ENCODE results near the gene CFB. TPM values are rescaled to one million over a fixed set of nuclear protein-coding genes. Genes with fewer than 3 reads are reported as not detected.

CFB gene
- total RNA-seq, 4 donors from 2014 or later, result 23.1 to 183 (median 89.9) TPM

DNA sequence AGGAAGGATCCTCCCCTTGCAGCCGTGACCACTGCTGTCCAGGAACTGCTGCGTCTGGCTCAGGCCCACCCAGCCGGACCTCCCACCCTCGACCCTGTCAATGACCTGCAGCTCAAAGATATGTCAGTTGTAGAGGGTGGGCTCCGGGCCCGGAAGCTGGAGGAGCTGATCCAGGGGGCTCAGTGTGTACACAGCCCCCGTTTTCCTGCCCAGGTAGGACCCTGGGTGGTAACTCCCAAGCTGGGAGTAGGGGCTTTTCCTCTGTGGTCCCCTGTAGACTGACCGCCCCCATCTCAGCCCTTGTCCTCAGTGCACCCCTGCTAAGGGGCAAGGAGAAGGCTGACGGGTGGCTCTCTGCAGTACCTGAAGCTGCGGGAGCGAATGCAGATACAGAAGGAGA lies 22.4 kb downstream of the CFB start:
- Histone ChIP-seq H3K4me1 (peaks cover 0 to 21% (median 12%) of the 10 kb centered on the region in 4 donors), H3K9me3 (no peaks in the 10 kb centered on the region), H3K27ac (no peak overlapping the region), H3K27me3 (no peaks in the 10 kb centered on the region), H3K36me3 (peaks cover 0 to 67% (median 0%) of the 10 kb centered on the region in 3 donors), H3K4me3 (no peak overlapping the region)
- no peak for TF ChIP-seq POLR2A (IDR thresholded peaks at IDR 0.05)
- TF ChIP-seq, protein P1, sequence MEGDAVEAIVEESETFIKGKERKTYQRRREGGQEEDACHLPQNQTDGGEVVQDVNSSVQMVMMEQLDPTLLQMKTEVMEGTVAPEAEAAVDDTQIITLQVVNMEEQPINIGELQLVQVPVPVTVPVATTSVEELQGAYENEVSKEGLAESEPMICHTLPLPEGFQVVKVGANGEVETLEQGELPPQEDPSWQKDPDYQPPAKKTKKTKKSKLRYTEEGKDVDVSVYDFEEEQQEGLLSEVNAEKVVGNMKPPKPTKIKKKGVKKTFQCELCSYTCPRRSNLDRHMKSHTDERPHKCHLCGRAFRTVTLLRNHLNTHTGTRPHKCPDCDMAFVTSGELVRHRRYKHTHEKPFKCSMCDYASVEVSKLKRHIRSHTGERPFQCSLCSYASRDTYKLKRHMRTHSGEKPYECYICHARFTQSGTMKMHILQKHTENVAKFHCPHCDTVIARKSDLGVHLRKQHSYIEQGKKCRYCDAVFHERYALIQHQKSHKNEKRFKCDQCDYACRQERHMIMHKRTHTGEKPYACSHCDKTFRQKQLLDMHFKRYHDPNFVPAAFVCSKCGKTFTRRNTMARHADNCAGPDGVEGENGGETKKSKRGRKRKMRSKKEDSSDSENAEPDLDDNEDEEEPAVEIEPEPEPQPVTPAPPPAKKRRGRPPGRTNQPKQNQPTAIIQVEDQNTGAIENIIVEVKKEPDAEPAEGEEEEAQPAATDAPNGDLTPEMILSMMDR (IDR thresholded peaks at IDR 0.05), result no peak
- DNase-seq, result peak in 1 of 3 donors; percentile 42

DNA sequence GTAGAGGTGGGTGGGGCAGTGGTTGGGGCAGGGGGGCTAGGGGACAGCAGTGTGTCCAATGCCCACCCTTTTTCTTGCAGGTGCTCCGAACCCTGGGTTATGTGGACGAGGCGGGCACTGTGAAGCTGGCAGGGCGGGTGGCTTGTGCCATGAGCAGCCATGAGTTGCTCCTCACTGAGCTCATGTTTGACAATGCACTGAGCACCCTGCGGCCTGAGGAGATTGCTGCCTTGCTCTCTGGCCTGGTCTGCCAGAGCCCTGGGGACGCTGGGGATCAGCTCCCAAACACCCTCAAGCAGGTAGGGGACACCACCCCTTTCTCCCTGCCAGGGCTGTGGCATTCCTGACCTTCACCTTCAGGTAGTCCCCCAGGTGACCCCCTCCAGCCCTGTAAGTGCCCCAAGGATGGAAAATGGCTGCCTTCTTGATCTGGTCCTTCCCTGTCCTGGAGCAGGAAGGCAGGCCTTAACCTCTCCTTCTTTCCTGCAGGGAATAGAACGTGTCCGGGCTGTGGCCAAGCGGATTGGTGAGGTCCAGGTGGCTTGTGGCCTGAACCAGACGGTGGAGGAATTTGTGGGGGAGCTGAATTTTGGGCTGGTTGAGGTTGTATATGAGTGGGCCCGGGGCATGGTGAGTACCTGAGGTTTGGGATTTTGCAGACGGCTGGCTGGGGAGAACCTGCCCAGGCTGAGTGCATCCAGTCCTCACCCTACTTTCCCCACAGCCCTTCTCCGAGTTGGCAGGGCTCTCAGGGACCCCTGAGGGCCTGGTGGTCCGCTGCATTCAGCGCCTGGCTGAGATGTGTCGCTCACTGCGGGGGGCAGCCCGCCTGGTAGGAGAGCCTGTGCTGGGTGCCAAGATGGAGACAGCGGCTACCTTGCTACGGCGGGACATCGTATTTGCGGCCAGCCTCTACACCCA lies 23.2 kb downstream of the CFB start:
- Histone ChIP-seq H3K9me3 (no peaks in the 10 kb centered on the region), H3K36me3 (peaks cover 0 to 60% (median 0%) of the 10 kb centered on the region in 3 donors), H3K4me3 (no peak overlapping the region), H3K4me1 (peaks cover 0 to 25% (median 12%) of the 10 kb centered on the region in 4 donors), H3K27ac (no peak overlapping the region), H3K27me3 (no peaks in the 10 kb centered on the region)
- TF ChIP-seq, protein P1 (IDR thresholded peaks at IDR 0.05), result no peak
- TF ChIP-seq POLR2A (IDR thresholded peaks at IDR 0.05), result no peak
- peak in 1 of 3 donors; percentile 44 for DNase-seq

DNA sequence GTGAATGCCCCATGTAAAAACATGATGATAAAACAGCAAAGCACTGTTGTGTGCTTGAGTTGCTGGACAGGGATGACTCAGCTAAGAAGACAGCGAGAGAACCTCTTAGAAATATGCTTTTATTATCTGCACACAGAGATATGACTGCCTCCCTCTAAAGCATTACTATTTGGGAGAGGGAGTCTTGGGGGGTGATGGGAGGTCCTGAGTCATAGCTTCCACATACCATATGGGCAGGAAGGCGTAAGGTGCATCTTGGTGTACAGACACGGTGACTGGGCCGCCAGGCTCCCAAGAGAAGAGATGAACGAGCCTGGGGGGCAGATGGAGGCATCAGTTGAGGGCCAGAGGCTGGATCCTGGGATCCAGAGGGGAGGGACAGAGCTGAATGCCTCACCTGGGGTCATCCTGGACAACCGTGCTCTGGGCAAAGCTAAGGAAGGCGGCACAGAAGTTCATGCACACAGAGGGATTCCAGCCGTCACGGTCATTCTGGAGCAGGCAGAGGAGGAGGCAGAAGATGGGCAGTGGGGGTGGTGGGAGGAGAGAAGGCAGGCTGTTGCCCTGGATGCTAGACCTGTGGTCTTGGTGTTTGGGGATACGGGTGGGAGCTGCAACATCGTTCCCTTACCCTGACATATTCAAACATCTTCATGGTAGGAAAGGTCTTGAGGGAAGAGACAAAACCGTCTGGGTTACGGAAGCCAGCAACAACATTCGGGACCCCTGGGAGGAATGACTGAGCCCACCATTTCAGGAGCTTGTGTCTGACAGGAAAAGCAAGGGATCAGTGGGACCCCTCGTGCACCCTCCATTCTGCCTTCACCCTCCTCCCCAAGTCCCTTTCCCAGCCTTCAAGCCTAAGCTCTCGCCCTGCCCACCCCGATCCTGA lies 24.1 kb downstream of the CFB start:
- Histone ChIP-seq H3K4me3 (no peak overlapping the region), H3K27ac (peak overlapping the region in 1 of 4 donors; percentile 19), H3K4me1 (peaks cover 0 to 25% (median 12%) of the 10 kb centered on the region in 4 donors), H3K27me3 (no peaks in the 10 kb centered on the region), H3K36me3 (peaks cover 0 to 52% (median 0%) of the 10 kb centered on the region in 3 donors), H3K9me3 (no peaks in the 10 kb centered on the region)
- TF ChIP-seq POLR2A (IDR thresholded peaks at IDR 0.05), result no peak
- TF ChIP-seq, protein P1 (IDR thresholded peaks at IDR 0.05), result no peak
- peak in 1 of 3 donors; percentile 37 for DNase-seq

DNA sequence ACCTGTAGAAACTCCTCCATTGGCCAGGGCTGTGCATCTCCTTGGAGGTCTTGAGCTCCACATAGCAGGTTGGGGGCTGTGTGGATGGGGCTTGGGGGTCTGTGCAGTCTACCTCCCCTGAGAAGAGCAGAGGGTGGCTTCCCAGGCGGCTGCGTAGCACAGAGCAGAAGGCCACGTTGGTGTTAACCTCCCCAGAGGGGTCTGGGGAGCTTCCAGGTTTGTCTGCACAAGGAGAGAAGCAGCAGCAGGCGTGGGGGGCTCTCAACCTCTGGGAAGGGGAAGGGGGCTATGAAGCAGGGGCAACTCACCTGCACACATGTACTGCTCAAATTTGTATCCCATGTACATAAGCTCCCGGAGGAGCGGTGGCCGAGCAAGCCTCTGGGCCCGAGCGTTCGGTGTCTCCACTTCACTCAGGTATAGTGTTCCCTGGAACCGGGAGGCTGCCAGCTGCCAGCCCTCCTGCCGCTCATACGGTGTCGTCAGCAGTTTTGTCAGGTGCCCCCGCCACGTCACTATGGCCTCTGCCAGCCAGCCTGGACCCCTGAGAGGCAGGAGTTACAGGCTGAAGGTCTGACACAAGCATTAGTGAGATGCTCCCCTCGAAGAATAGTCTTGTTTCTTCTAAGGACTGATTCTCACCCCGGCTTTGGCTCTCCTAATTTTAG lies 24.8 kb downstream of the CFB start:
- Histone ChIP-seq H3K4me1 (peaks cover 0 to 25% (median 12%) of the 10 kb centered on the region in 4 donors), H3K4me3 (peak overlapping the region in 3 of 4 donors; percentile 70 to 91 (median 77)), H3K27ac (peak overlapping the region; percentile 87 to 98 (median 92)), H3K36me3 (peaks cover 0 to 44% (median 0%) of the 10 kb centered on the region in 3 donors), H3K27me3 (no peaks in the 10 kb centered on the region), H3K9me3 (no peaks in the 10 kb centered on the region)
- no peak for TF ChIP-seq POLR2A (IDR thresholded peaks at IDR 0.05)
- TF ChIP-seq, protein P1 (IDR thresholded peaks at IDR 0.05), result no peak
- DNase-seq, result peak in 1 of 3 donors; percentile 53

All from Peyer's patch (tissue), 4 donors.